PC-9 (cell line): ENCODE data around the gene INAVA. TPM values are rescaled to one million over a fixed set of nuclear protein-coding genes. Genes with fewer than 3 reads are reported as not detected.

Source experiments
- BruUV-seq: library from RNA; stranded (reverse); fragments of 400-500 nt; replicated peaks from 2 replicates; lab custom pipeline; 2021; lab: Mats Ljungman, UMichigan
- CTCF ChIA-PET: fragments of 300-600 bp; sonication (Branson Sonifier 250); formaldehyde crosslinking; loops from one replicate; lab custom pipeline; 2022; ENCODE audit warnings: antibody characterized with exemption; lab: Charles Lee
- POLR2A ChIA-PET: fragments of 300-600 bp; sonication (Branson Sonifier 250); formaldehyde crosslinking; loops from one replicate; lab custom pipeline; 2022; ENCODE audit warnings: antibody characterized with exemption; ENCODE audit not compliant: unreplicated experiment; lab: Charles Lee
- DNase-seq, 2 experiments: peaks; one replicate each; pipeline versions ENCODE4 v3.0.0 to v3.0.0-alpha.2; 2015 to 2022; ENCODE audit warnings: mixed read lengths in 1 of 2
- H2AFZ ChIP-seq: fragments of 200-600 bp; sonication (generic); 2 replicates; pipeline ENCODE4 v1.8.1; 2017; ENCODE audit warnings: antibody characterized with exemption
- H3F3A ChIP-seq: fragments of 200-600 bp; sonication (generic); 2 replicates; pipeline ENCODE4 v1.8.1; 2017; ENCODE audit warnings: antibody characterized with exemption, mild to moderate bottlenecking, low read depth; ENCODE audit not compliant: insufficient read depth
- H3K27ac ChIP-seq: fragments of 200-600 bp; sonication (generic); 2 replicates; pipeline ENCODE4 v1.6.1; 2016; ENCODE audit warnings: mixed run types
- H3K27me3 ChIP-seq: fragments of 200-600 bp; sonication (generic); 2 replicates; pipeline ENCODE4 v1.6.1; 2016; ENCODE audit warnings: low read depth, mixed run types; ENCODE audit not compliant: insufficient read depth
- H3K36me3 ChIP-seq: fragments of 200-600 bp; sonication (generic); 2 replicates; pipeline ENCODE4 v1.6.1; 2016; ENCODE audit warnings: low read depth, mixed run types
- H3K4me1 ChIP-seq: fragments of 200-600 bp; sonication (generic); replicated peaks from 2 replicates; pipeline ENCODE4 v1.6.1; 2016; ENCODE audit warnings: mixed run types; ENCODE audit not compliant: insufficient read depth
- H3K4me2 ChIP-seq: fragments of 200-600 bp; sonication (generic); 2 replicates; pipeline ENCODE4 v1.6.1; 2017; ENCODE audit warnings: mixed run types
- H3K4me3 ChIP-seq: fragments of 200-600 bp; sonication (generic); 2 replicates; pipeline ENCODE4 v1.6.1; 2016; ENCODE audit warnings: mixed run types
- H3K79me2 ChIP-seq: fragments of 200-600 bp; sonication (generic); 2 replicates; pipeline ENCODE4 v1.6.1; 2017; ENCODE audit warnings: low read depth, mixed run types
- H3K9me2 ChIP-seq: fragments of 200-600 bp; sonication (generic); 2 replicates; pipeline ENCODE4 v1.8.1; 2017; ENCODE audit warnings: mild to moderate bottlenecking; ENCODE audit not compliant: insufficient read depth
- H3K9me3 ChIP-seq: fragments of 200-600 bp; sonication (generic); 2 replicates; pipeline ENCODE4 v1.8.1; 2016; ENCODE audit warnings: low read depth; ENCODE audit not compliant: insufficient read depth
- H4K20me1 ChIP-seq: fragments of 200-600 bp; sonication (generic); 2 replicates; pipeline ENCODE4 v1.8.1; 2017; ENCODE audit not compliant: insufficient read depth
- CTCF ChIP-seq: fragments of 200-600 bp; sonication (generic); conservative IDR thresholded peaks from 2 replicates; pipeline ENCODE4 v1.6.1; 2017; ENCODE audit warnings: mixed run types, antibody characterized with exemption, mild to moderate bottlenecking, moderate library complexity
- EZH2 ChIP-seq: fragments of 200-600 bp; sonication (generic); IDR thresholded peaks from 2 replicates; pipeline ENCODE4 v1.8.0; 2017; ENCODE audit warnings: antibody characterized with exemption, low read depth
- intact Hi-C: fragments of 100-400 bp; cut with micrococcal nuclease; formaldehyde crosslinking; loops from one replicate; pipeline ENCODE4 v1.10.0; 2022; ENCODE audit not compliant: unreplicated experiment
- total RNA-seq: library from RNA; stranded (reverse); gene quantifications from 2 replicates; pipeline ENCODE4 v1.2.3, GENCODE V29; 2021

The INAVA gene
- total RNA-seq, 1 experiment from 2014 or later: 49.8 TPM

- Histone ChIP-seq H3K4me1 (peaks cover 66% of the 10 kb centered on the region), H2AFZ (no peak overlapping the region), H3K4me3 (no peak overlapping the region), H3K9me3 (no peaks in the 10 kb centered on the region), H3K27ac (no peak overlapping the region), H3F3A (peaks cover 26% of the 10 kb centered on the region), H3K79me2 (peaks cover 10% of the 10 kb centered on the region), H3K9me2 (no peaks in the 10 kb centered on the region), H3K36me3 (no peaks in the 10 kb centered on the region), H4K20me1 (no peaks in the 10 kb centered on the region), H3K4me2 (peak overlapping the region; percentile 99), H3K27me3 (no peaks in the 10 kb centered on the region)
- ChIA-PET CTCF (no interaction called here), POLR2A (no interaction called here)
- no TSS peak for BruUV-seq
- intact Hi-C loops: loop anchor here (2.0 kb wide), 1 partner anchor 153 kb away; no protein-coding TSS in a partner anchor
- TF ChIP-seq EZH2: no peak
- no peak for TF ChIP-seq CTCF
- no peak for DNase-seq
Observed at GRCh38 chr1:200890027-200890426, 4.7 kb upstream of the INAVA start.

GRCh38 chr1:200890818-200891773 lies 3.6 kb upstream of the INAVA start:
- Histone ChIP-seq H3K4me3 (peak overlapping the region; percentile 66), H3K9me3 (no peaks in the 10 kb centered on the region), H3K4me1 (peaks cover 66% of the 10 kb centered on the region), H3K27ac (peak overlapping the region; percentile 76), H3K4me2 (peak overlapping the region; percentile 99), H3K27me3 (no peaks in the 10 kb centered on the region), H3K79me2 (peaks cover 20% of the 10 kb centered on the region), H4K20me1 (no peaks in the 10 kb centered on the region), H3K9me2 (no peaks in the 10 kb centered on the region), H3K36me3 (no peaks in the 10 kb centered on the region), H2AFZ (peak overlapping the region; percentile 89), H3F3A (peaks cover 30% of the 10 kb centered on the region)
- intact Hi-C loops: loop anchor here (2.0 kb wide), 1 partner anchor 152 kb away; no protein-coding TSS in a partner anchor
- BruUV-seq: no TSS peak
- POLR2A ChIA-PET: no interaction called here
- CTCF ChIA-PET: no interaction called here
- DNase-seq: peak; percentile 61 to 63
- TF ChIP-seq EZH2 (no peak), CTCF (peak; percentile 66; the same call in 1 of the 2 replicates)

GRCh38 chr1:200891774-200892157 lies 2.9 kb upstream of the INAVA start:
- no peaks in the 10 kb centered on the region for H3K9me3 ChIP-seq
- peak overlapping the region; percentile 89; the same call in 1 of the 2 replicates for H2AFZ ChIP-seq
- BruUV-seq: no TSS peak
- no peaks in the 10 kb centered on the region for H4K20me1 ChIP-seq
- peaks cover 20% of the 10 kb centered on the region for H3K79me2 ChIP-seq
- ChIA-PET CTCF (no interaction called here), POLR2A (no interaction called here)
- no peaks in the 10 kb centered on the region for H3K27me3 ChIP-seq
- no peaks in the 10 kb centered on the region for H3K36me3 ChIP-seq
- no peak for TF ChIP-seq EZH2
- TF ChIP-seq CTCF: no peak
- no peak for DNase-seq
- peaks cover 34% of the 10 kb centered on the region for H3F3A ChIP-seq
- intact Hi-C loops: loop anchor here (2.0 kb wide), 1 partner anchor 151 kb away; no protein-coding TSS in a partner anchor
- H3K9me2 ChIP-seq: no peaks in the 10 kb centered on the region
- H3K4me1 ChIP-seq: peaks cover 66% of the 10 kb centered on the region
- H3K4me2 ChIP-seq: peak overlapping the region; percentile 99
- no peak overlapping the region for H3K27ac ChIP-seq
- H3K4me3 ChIP-seq: peak overlapping the region; percentile 66; the same call in 1 of the 2 replicates
